GM21447 (cell line): Measurements from ENCODE around the gene DDX28.
A peak's percentile ranks its signal among the peaks of the same experiment; 100 is the strongest.
"Not testable (repeated sequence)": the region's sequence is repeated elsewhere in the genome, so short reads cannot be mapped to it uniquely, and the experiment has no call there.

Source experiments
- ATAC-seq: cut with Tn5 transposase; IDR thresholded peaks from one replicate; pipeline ENCODE4 v1.9.1; 2021; ENCODE audit not compliant: unreplicated experiment

Gene DDX28

DNA sequence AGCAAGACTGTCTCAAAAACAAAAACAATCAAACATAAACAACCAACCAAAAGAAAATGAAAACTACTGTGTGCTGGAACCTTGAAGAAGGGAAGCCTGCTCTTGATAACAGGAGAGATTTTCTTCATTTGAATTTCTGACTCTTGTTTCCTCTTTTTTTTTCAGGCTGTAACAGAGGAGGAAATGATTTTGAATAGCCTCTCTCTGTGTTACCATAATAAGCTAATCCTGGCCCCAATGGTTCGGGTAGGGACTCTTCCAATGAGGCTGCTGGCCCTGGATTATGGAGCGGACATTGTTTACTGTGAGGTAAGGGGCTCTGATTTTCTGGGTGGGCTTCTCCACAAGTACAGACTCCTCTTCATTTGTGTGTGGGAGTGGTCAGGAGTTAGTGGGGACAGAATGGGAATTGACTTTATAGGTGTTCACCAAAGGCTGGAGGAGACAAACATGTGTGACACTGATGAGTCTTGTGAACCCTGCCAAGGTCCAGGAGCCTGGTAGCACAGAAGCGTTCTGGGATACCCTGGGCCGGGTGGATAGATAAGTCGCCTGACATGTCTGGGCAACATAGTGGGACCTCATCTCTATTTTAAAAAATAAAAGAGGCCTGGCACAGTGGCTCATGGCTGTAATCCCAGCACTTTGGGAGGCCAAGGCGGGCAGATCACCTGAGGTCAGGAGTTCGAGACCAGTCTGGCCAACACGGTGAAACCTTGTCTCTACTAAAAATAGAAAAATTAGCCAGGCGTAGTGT is 15.0 kb upstream of the DDX28 start:
- peak; percentile 43 for ATAC-seq

- ATAC-seq, result no peak
Measured at GRCh38 chr16:68035227-68035626, 12.2 kb upstream of the DDX28 start.

DNA sequence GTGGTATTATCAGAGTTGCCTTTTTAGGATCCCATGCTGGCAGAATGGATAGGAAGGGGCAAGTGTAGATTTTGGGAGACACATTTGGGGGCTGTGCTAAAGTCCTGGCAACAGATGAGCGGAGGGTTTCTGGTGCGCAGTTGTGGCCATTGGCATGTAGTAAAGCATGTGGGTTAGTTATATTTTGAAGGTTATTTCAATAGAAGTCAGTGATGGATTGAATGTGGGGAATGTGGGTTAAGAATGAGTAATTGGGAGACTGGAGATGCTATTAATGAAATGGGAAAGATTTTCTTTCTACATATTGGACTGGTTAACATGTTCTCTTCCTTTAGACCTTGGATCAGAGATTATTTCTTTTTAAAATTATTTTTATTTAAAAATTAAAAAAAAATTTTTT is 10.1 kb upstream of the DDX28 start:
- ATAC-seq, result no peak

GRCh38 chr16:68031951-68032350 is 8.9 kb upstream of the DDX28 start:
- no peak for ATAC-seq

DNA sequence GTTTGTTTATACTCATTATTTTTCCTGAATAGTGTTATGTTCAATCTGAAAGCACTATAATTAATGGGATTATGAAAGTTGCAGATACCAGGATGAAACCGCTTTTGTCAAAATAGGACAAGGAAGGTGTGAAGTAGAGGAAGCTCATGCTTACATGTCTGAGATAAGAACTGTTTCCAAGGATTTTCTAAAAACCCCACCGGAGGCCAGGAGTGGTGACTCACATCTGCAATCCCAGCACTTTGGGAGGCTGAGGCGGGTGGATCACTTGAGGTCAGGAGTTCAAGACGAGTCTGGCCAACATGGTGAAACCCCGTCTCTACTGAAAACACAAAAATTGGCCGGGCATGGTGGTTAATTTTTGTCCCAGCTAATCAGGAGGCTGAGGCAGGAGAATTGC is 7.1 kb upstream of the DDX28 start:
- ATAC-seq, result not testable (repeated sequence)

- ATAC-seq, result no peak
Measured at GRCh38 chr16:68028996-68029395, 6.0 kb upstream of the DDX28 start.

DNA sequence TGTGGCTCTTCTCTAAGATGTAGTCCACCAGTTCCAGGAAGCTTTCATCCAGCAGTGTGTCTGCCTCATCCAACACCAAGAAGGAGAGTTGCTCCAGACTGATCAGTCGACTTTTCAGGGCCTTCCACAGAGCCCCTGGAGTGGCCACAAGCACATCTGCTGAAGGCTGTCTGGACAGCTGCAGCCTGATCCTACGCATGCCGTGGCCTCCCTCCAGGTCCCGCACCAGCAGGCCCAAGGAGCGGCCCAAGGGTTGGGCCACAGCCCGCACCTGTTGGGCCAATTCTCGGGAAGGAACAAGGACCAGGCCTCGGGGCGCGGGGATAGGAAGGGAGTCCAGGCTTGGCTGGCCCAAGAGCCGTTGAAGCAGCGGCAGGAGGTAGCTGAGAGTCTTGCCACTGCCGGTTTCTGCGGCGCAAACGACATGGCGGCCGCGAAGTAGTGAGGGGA is 729 bp downstream of the DDX28 start:
- ATAC-seq, result peak; percentile 27

- ATAC-seq, result no peak
Measured at GRCh38 chr16:68021490-68021889, 1.5 kb downstream of the DDX28 start.

DNA sequence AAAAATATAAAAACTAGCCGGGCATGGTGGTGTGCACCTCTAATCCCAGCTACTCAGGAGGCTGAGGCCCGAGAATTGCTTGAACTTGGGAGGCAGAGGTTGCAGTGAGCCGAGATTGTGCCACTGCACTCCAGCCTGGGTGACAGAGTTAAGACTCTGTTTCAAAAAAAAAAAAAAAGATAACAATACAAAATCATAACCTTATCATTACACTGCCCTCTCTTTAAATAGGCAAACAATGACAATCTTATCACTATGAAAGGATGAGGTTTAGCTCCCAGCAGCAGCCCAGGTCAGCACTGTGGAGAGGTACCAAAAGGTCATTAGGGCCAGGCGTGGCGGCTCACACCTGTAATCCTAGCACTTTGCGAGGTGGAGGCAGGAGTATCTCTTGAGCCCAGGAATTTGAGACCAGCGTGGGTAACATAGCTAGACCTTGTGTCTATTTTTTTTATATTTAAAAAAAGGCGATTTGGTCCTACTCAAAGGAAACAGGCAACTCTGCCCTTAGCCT is 3.8 kb downstream of the DDX28 start:
- no peak for ATAC-seq

GRCh38 chr16:68015681-68016080 is 7.4 kb downstream of the DDX28 start, which contains the start of gene DPEP2NB:
Gene DPEP2NB, minus strand, starts transcription at chr16:68015911. Its CDS starts 141 bp downstream, at chr16:68015770.
- ATAC-seq, result no peak

GRCh38 chr16:68013440-68013839 is 9.6 kb downstream of the DDX28 start:
- no peak for ATAC-seq

DNA sequence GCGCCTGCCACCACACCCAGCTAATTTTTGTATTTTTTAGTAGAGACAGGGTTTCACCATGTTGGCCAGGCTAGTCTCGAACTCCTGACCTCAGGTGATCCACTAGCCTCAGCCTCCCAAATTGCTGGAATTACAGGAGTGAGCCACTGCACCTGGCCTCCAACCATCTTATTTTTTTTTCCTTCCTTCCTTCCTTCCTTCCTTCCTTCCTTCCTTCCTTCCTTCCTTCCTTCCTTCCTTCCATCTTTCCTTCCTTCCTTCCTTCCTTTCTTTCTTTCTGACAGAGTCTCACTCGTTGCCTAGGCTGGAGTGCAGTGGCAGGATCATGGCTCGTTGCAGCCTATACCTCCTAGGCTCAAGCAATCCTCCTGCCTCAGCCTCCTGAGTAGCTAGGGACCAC is 13.2 kb downstream of the DDX28 start:
- not testable (repeated sequence) for ATAC-seq

- ATAC-seq, result no peak
Measured at GRCh38 chr16:68009157-68009735, 13.8 kb downstream of the DDX28 start.

DNA sequence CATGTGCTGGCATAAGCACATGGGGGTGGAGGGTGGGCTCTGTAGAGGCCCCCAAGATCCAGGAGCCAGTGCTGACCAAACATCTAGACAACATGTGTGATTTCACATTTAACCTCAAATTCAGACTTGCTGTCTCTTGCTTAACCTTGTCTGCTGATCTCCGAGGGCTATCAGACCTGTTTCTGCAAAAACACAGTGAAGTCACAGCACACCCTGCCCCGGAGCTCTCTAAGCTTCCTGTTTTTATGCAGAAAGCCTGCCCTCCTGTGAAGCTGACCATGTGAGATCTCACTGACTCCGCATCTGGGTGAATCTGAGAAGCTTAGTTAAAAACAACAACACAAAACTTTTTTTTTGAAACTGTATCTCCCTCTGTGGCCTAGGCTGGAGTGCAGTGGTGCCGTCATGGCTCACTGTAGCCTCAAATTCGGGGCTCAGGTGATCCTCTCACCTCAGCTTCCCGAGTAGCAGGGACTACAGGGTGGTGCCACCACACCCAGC is 17.2 kb downstream of the DDX28 start:
- ATAC-seq, result no peak

GRCh38 chr16:68005211-68005610 is 17.8 kb downstream of the DDX28 start:
- ATAC-seq, result no peak

DNA sequence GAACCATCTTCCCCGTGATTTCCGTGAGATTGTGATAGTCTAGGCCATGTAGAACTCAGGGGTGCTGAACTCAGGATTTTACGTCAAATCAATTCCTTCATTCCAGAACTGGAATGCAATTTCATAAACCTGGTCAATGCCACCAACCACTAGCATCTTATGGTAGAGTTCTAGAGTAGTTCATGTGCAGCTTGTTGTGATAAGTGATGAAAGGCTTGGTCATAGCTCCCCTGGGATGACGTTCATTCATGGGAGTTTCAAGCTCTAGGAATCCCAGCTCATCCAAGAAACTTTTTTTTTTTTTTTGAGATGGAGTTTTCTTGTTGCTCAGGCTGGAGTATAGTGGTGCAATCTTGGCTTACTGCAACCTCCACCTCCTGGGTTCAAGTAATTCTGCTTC is 20.0 kb downstream of the DDX28 start:
- ATAC-seq, result no peak

GRCh38 chr16:68000450-68000849 is 22.6 kb downstream of the DDX28 start:
- ATAC-seq, result no peak

DNA sequence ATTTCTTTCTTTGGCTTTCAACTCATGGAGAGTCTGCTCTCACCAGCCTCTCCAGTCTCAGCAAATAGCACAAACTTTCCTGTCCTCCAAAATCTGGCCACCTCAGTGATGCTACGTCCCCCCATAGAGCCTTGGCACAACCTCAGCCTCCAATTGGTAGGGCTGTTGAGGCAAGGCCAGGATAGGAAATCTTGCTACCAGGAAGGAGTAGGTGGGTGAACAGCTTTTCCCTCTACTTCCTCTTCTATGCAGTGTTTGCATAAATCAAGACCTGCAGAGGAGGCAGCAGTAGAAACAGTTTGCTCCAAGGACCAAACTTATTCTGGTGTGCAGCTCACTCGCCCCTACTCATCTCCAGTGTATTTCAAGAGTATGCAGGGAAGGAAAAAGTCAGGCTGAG is 23.0 kb downstream of the DDX28 start:
- ATAC-seq, result no peak

DNA sequence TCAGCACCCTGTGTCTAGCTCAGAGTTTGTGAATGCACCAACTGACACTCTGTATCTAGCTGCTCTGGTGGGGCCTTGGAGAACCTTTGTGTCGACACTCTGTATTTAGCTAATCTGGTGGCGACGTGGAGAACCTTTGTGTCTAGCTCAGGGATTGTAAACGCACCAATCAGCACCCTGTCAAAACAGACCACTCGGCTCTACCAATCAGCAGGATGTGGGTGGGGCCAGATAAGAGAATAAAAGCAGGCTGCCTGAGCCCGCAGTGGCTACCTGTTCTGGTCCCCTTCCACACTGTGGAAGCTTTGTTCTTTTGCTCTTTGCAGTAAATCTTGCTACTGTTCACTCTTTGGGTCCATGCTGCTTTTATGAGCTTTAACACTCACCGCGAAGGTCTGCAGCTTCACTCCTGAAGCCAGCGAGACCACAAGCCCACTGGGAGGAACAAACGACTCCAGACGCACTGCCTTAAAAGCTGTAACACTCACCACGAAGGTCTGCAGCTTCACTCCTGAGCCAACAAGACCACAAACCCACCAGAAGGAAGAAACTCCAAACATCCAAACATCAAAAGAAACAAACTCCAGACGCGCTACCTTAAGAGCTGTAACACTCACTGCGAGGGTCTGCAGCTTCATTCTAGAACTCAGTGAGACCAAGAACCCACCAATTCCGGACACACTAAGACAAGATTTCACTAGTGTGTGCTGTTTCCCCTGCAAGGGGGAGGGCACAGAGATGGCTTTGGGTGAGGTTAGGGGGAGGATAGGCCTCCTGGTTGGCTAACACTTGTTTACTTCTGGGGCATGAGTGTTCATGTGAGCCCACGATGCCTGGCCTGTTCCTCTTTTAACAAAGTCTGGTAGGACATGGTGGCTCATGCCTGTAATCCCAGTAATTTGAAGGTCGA is 24.0 kb downstream of the DDX28 start, which contains the start of gene DPEP2:
Gene DPEP2, minus strand, starts transcription at position 706 of the 910 bp plus-strand sequence. CDS start 6,272 bp downstream, outside the sequence.
- ATAC-seq, result not testable (repeated sequence)

GRCh38 chr16:67998231-67998778 is 24.7 kb downstream of the DDX28 start:
- ATAC-seq, result not testable (repeated sequence)

GRCh38 chr16:67996666-67997065 is 26.4 kb downstream of the DDX28 start:
- ATAC-seq, result no peak
